Measurements from ENCODE around the gene MEN1. TPM values are rescaled to one million over a fixed set of nuclear protein-coding genes. Genes with fewer than 3 reads are reported as not detected.

MEN1 gene
- total RNA-seq, 1 experiment from 2014 or later, result 61.6 TPM

DNA sequence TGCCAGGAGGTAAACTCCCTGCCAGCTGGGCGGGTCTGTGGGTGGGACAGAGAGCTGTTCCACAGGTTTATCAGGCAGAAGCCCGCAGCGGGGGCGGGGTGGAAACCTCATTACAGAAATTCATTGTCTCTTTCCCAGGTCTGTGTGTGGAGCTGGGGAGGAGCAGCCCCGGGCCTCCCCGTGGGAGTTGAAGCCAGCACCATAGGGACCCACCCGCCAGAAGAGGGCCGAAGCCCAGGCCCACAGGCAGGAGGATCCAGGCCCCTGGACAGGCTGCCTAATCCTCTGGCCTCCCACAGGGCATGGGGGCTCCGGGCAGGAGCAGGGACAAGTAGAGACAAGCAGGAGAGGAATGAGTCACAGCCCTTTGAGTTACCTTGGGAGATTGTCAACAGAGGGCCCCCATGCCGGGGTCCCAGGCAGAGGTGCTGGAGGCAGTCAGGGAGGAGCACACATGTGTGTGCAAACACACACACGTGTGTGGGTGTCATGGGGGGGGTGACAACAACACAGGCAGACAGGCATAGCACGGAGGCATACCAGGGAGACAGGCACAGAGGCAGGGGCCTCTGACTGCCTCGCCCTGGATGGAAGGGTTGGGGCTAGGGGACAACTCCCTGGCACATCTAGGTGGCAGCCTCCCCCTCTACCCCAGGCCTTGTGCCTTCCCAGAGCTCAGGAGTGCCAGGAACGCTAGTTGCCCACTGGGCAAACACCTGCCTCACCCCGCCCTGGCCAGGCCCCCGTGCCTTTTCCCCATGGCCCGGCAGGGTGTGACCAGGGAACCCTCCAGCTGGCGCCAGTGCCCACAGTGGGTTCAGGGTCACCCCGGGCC is 32.7 kb upstream of the MEN1 start:
- intact Hi-C loops (cut with micrococcal nuclease; ENCODE audit: unreplicated experiment), result loop anchor here (1.0 to 5.0 kb wide), 10 partner anchors 33 to 488 kb away; partner anchors contain the start of genes ATG2A, CAPN1, EHD1 and MAP4K2
- CTCF ChIA-PET, result interaction anchor here (0.6 to 1.5 kb wide), 8 partner anchors 34 to 513 kb away, joined by 3 to 6 read pairs (median 4); partner anchors contain the start of gene MAP4K2

GRCh38 chr11:64842366-64842759 is 32.0 kb upstream of the MEN1 start:
- ChIA-PET CTCF (interaction anchor here (0.6 to 1.3 kb wide), 3 partner anchors 35 to 512 kb away, joined by 3 to 4 read pairs (median 3); no protein-coding TSS in a partner anchor), POLR2A (ENCODE audit: unreplicated experiment) (interaction anchor here (0.6 to 1.6 kb wide), 3 partner anchors 12 to 64 kb away, joined by 4 to 8 read pairs (median 6); partner anchors contain the start of gene SF1)
- Histone ChIP-seq H3K9me2 (ENCODE audit: insufficient read depth) (no peaks in the 10 kb centered on the region), H2AFZ (no peak overlapping the region), H3K4me1 (replicated peaks; ENCODE audit: insufficient read depth) (peaks cover 34% of the 10 kb centered on the region), H3K79me2 (ENCODE audit: low read depth) (peaks cover 10% of the 10 kb centered on the region), H3K4me2 (peak overlapping the region; percentile 82), H3K9me3 (ENCODE audit: insufficient read depth, low read depth) (no peaks in the 10 kb centered on the region), H3K27me3 (ENCODE audit: insufficient read depth, low read depth) (no peaks in the 10 kb centered on the region), H3K4me3 (peak overlapping the region; percentile 72; the same call in 1 of the 2 replicates), H3K27ac (peak overlapping the region; percentile 79), H3K36me3 (ENCODE audit: low read depth) (no peaks in the 10 kb centered on the region), H3F3A (ENCODE audit: insufficient read depth, low read depth) (peaks cover 49% of the 10 kb centered on the region; the same call in 1 of the 2 replicates), H4K20me1 (ENCODE audit: insufficient read depth) (no peaks in the 10 kb centered on the region)
- peak; percentile 77 to 82 for DNase-seq
- no TSS peak for BruUV-seq (replicated peaks)
- intact Hi-C loops (cut with micrococcal nuclease; ENCODE audit: unreplicated experiment), result loop anchor here (1.0 to 5.0 kb wide), 8 partner anchors 32 to 488 kb away; partner anchors contain the start of genes ATG2A, CAPN1, EHD1 and MEN1
- TF ChIP-seq, protein P1, sequence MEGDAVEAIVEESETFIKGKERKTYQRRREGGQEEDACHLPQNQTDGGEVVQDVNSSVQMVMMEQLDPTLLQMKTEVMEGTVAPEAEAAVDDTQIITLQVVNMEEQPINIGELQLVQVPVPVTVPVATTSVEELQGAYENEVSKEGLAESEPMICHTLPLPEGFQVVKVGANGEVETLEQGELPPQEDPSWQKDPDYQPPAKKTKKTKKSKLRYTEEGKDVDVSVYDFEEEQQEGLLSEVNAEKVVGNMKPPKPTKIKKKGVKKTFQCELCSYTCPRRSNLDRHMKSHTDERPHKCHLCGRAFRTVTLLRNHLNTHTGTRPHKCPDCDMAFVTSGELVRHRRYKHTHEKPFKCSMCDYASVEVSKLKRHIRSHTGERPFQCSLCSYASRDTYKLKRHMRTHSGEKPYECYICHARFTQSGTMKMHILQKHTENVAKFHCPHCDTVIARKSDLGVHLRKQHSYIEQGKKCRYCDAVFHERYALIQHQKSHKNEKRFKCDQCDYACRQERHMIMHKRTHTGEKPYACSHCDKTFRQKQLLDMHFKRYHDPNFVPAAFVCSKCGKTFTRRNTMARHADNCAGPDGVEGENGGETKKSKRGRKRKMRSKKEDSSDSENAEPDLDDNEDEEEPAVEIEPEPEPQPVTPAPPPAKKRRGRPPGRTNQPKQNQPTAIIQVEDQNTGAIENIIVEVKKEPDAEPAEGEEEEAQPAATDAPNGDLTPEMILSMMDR (conservative IDR thresholded peaks at IDR 0.05), result no peak
- no peak for TF ChIP-seq EZH2 (IDR thresholded peaks at IDR 0.05; ENCODE audit: low read depth)

More for the DNA sequence above, 32.7 kb upstream of the MEN1 start:
- H4K20me1 ChIP-seq (ENCODE audit: insufficient read depth), result no peaks in the 10 kb centered on the region
- peaks cover 56% of the 10 kb centered on the region; the same call in 1 of the 2 replicates for H3F3A ChIP-seq (ENCODE audit: insufficient read depth, low read depth)
- no peaks in the 10 kb centered on the region for H3K9me3 ChIP-seq (ENCODE audit: insufficient read depth, low read depth)
- H3K9me2 ChIP-seq (ENCODE audit: insufficient read depth), result no peaks in the 10 kb centered on the region
- H3K36me3 ChIP-seq (ENCODE audit: low read depth), result no peaks in the 10 kb centered on the region
- peaks cover 10% of the 10 kb centered on the region for H3K79me2 ChIP-seq (ENCODE audit: low read depth)
- H3K4me2 ChIP-seq, result peak overlapping the region; percentile 82
- H2AFZ ChIP-seq, result no peak overlapping the region
- peaks cover 41% of the 10 kb centered on the region for H3K4me1 ChIP-seq (replicated peaks; ENCODE audit: insufficient read depth)
- H3K27me3 ChIP-seq (ENCODE audit: insufficient read depth, low read depth), result no peaks in the 10 kb centered on the region
- BruUV-seq (replicated peaks), result TSS peak; percentile 33
- peak; percentile 89 to 97 for DNase-seq
- POLR2A ChIA-PET (ENCODE audit: unreplicated experiment), result interaction anchor here (0.6 to 1.6 kb wide), 9 partner anchors 12 to 868 kb away, joined by 3 to 25 read pairs (median 5); partner anchors contain the start of gene SF1
- TF ChIP-seq EZH2 (IDR thresholded peaks at IDR 0.05; ENCODE audit: low read depth), result no peak
- TF ChIP-seq, protein P1 (conservative IDR thresholded peaks at IDR 0.05), result no peak
- H3K27ac ChIP-seq, result peak overlapping the region; percentile 79
- H3K4me3 ChIP-seq, result peak overlapping the region; percentile 72; the same call in 1 of the 2 replicates
